Stimulated activated naive CD4-positive, alpha-beta T cell (primary cell): ENCODE measurements around the gene LRRTM4.
"Not testable (repeated sequence)": the region's sequence is repeated elsewhere in the genome, so short reads cannot be mapped to it uniquely, and the experiment has no call there.

Source experiments
- DNase-seq, 6 experiments: peaks; one replicate each; lab custom pipeline; 2025; lab: John Stamatoyannopoulos, UW

The LRRTM4 gene

DNA sequence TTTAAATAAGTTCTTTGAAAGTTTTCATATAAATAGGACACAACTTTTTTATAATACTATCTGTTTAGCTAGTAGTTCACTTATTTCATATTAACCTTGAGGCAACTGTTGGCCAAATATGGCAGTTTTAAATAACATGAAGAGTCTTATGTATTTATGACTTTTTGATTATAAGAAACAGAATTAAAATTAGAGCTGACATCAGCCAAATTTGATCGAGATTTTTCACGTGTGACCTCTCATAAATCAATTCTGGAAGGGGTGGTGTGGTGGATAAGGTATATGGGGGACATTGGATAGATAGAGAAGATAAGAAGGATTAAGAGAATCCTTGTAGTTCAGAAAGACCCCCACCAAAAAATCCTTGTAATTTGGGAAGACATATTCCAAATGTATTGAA lies 776.6 kb downstream of the LRRTM4 start:
- no peak for DNase-seq

DNA sequence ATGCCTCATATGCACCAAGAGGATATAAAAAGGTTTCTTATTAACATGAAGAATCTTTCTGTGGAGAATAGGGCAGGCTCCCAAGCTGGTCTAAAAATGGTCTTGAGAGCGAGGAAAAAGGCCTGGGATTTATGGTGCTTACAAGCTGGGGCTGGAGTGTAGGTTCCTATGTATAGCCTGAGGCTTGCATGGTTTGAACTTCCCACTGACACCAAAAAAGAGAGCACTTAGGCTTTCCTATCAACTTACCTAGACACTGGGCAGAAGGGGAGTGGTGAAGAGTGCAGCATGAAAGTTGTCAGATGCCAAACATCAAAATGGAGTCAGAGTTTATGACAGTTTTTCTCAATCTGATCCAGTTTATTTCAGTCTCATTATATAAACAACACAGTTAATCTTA lies 784.6 kb downstream of the LRRTM4 start:
- DNase-seq, result no peak

DNA sequence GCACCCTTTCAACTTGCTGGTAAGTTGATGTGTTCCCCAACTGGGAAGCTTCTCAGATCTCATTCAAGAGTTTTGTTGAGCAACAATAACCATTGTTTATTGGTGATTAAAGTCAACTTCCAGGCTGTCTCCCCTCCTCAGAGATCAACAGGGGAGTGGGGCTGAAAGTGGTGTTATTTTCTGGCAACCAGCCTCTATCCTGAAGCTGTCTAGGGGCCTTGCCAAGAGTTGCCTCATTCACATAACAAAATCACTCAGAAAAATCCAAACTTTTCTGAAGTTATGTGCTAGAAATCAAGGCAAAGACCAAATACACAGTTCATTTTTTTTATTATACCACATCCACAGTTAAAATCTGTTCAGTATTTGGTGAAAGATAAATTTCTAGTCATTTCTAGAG lies 788.4 kb downstream of the LRRTM4 start:
- no peak for DNase-seq

DNA sequence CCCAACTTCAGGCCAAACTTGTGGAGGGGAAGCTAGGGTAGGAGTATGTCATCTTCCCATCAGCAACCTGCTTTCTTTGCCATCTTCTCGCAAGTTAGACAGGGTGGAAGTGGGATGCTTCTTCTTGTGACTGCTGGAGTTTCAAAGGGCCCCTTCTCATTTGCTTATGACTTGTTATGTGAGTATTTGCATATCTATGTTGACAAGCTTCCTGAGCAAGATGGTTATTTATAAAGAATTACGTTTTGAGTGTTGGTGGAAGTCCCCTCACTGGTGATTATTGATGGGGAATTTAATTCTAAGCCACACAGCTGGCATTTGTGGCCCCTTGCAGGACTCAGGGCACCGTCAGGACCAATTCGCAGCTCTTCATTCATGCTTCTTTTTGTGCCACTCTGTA lies 791.0 kb downstream of the LRRTM4 start:
- no peak for DNase-seq

DNA sequence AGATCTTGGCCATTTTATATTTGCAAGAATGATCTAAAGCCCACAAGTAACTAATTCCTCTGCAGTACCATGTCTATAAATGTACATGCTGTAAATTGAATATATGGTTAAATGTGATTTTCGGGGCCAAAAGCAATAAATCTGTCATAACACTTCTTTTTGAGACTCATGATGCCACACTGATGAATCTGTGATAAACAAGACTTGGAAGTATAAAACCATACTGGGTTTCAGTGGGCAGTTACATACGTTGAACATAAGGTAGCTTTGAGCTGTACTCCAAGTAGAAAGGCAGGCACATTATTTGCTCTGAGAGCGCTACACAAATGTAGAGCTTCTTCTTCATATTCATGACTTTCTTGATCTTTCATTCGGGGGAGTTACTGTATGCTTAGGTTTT lies 792.2 kb downstream of the LRRTM4 start:
- DNase-seq, result no peak

DNA sequence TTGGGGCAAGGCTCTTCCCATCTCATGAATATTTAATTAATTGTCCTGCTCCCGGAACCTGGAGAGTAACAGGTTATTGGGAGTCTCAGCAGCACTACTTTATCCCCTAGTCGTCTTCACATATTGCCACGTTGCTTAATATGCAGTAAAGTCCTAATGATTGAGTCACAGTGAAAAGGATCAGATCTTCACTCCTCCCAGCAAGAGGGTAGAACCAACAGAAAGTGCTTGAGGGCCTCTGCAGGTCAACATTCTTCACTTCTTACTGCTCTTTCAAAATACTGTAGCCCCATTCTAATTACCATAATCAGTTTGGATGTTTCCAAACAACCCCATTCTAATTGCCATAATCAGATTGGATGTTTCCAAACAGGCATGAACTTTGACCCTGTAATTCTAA lies 801.0 kb downstream of the LRRTM4 start:
- no peak for DNase-seq

DNA sequence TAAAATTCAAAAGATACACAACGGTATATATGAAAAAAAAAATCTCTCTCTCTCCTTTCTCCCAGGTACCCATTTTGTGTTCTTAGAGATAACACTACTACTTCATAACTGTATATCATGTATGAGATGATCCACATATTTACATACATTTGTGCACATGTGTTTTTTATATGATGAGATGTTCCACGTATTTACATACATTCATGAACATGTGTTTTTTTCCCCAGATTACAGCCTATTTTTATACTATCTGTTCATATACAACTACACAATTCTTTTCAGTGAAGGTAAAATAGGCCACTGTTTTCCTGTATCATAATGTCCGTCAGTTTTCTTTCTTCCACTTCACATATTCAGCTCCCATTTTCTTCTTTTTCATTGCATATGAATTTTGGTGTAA lies 808.9 kb downstream of the LRRTM4 start:
- DNase-seq, result no peak

DNA sequence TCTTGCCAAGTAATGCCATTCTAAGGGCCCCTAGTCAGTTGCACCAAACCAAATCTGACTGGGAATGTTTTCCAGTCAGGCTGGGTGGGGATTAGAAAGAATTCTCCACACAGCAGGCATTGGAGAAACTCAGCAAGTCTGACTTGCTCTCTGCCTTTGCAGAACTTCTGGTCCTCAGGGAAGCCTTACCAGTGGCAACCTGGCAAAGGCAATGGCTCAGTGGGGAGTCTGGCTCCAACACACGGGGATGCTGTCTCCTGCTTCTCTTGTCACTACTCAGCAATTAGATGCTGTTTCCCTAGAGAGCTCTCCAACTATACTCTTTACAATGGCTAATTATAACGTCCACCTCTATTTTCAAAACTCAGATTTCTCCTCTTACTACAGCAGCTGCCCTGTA lies 810.7 kb downstream of the LRRTM4 start:
- DNase-seq, result no peak

DNA sequence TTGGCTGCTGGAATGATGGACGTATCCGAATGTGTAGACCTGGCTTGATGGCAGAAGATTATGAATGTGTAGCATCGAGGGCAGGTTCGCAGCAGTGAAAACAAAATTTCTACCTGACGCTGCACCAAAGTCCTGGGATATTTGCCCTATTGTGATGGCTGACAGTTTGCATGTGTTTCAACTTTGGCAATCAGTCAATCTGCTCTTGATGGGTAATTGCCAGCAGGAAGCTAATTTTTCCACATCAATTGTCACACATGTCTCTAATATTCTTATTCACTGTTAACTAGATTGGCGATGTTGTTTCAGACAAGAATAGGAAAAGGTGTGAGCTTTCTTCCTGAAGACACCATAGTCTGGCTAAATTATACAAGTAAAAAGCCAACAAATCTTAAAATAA lies 821.3 kb downstream of the LRRTM4 start:
- DNase-seq, result no peak

DNA sequence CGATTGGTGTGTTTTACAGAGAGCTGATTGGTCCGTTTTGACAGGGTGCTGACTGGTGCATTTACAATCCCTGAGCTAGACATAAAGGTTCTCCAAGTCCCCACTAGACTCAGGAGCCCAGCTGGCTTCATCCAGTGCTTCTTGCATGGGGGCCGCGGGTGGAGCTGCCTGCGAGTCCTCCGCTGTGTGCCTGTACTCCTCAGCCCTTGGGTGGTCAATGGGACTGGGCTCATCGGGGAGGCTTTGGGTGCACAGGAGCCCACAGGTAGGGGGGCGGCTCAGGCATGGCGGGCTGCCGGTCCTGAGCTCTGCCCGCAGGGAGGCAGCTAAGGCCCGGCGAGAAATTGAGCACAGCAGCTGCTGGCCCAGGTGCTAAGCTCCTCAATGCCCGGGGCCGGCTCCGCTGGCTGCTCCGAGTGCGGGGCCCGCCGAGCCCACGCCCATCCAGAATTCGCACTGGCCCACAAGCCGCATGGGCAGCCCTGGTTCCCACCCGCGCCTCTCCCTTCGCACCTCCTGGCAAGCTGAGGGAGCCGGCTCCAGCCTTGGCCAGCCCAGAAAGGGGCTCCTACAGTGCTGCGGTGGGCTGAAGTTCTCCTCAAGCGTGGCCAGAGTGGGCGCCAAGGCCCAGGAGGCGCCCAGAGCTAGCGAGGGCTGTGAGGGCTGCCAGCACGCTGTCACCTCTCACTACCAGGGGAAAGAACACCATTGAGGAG lies 824.0 kb downstream of the LRRTM4 start:
- DNase-seq, result not testable (repeated sequence)
